NCI-H510A treated with DMSO at 0.1 percent for 48 hours (cell line): ENCODE results near the gene SHMT2.

Experiments
- DNase-seq: peaks from one replicate; lab custom pipeline; 2025; lab: John Stamatoyannopoulos, UW

The SHMT2 gene

DNA sequence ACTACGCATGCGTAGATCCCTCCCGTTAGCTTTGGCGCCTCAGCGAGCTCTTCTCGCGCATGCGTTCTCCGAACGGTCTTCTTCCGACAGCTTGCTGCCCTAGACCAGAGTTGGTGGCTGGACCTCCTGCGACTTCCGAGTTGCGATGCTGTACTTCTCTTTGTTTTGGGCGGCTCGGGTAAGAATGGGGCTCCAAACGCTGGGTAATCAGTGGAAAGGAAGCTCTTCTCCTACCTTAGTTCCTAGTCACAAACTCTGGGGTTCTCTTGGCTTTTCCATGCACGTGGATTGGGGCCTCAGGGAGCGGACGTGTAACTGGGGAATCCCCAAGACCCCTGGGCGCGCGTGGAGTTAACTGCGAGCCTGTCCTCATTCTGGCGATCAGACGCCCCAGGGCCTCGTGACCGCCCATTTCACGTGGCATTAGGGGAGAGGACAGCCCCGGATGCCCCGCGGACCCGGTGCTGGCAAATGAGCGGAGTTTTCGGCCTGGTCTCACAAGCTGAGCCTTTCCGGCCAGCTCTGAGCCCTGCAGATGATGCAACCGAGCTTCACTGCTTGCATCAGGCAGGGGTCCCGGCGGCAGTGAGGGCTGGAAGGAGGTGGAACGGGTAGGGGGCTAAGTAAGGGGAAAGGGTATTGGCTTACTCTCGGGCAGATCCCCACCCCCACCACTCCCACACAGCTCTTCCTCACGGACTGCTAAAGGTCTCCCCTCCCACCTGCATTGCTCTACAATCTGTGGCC lies at the start of gene SHMT2:
TSS of gene SHMT2 (plus strand) at position 78 of the 747 bp plus-strand sequence. CDS start at position 146, 68 bp downstream.
- peak; percentile 99 for DNase-seq

DNA sequence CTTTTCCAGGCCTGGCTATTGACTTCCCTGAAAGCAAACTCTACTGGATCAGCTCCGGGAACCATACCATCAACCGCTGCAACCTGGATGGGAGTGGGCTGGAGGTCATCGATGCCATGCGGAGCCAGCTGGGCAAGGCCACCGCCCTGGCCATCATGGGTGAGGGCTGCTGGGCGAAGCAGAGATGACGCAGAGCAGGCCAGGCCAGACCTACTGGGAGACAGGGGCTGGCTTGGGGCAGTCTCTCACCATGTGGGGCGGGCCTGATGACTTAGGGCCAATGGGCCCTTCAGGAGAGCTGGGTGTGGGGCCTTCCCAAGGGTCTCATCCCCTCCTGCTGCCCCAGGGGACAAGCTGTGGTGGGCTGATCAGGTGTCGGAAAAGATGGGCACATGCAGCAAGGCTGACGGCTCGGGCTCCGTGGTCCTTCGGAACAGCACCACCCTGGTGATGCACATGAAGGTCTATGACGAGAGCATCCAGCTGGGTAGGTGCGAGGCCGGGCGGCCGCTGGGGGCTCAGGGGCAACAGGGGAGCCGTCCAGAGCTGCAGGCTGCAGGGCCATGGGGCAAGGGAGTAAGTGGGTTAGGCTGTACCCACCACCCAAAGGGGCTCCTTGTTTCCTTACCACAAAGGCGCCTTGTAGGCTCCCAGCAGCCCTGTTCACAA lies 49.1 kb upstream of the SHMT2 start:
- DNase-seq: no peak

DNA sequence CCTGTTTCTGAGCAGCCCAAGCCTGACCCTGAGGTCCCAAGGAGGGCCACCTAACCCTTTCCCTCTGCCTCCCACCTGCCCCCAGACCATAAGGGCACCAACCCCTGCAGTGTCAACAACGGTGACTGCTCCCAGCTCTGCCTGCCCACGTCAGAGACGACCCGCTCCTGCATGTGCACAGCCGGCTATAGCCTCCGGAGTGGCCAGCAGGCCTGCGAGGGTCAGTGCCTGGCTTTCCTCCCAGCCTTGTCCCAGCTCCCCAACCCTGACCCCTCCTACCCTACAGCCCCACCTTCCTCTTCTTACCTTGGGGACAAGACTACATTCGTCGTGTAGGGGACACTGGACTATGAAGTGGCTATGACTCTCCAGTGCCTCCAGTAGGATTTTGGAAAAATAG lies 48.4 kb upstream of the SHMT2 start:
- DNase-seq: no peak

DNA sequence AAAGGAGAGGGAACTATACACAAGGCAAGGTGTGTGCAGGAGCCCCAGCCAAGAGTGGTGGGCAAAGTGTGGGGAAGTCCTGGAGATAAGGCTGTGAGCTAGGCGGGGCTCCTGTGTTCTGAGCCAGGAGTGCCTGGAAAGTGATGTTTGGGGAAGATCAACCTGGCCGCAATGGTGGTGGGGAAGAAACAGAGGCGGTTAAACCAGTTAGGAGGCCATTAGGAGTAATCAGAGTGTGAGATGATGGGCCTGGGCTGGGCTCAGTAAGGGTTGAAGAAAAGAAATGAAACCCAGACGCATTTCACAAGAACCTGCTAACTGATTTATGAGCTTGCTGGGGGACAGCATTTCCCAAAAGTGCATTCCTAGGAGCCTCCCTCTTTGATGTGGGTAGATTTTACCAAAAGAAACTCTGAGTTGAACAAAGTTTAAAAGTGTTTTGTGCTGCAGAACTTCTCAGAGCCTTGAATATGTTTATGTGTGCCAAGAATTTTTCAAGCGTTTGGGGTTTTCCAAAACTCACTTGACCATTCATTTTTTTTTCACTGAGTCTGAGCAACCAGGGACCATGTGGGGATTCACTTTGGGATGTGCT lies 47.9 kb upstream of the SHMT2 start:
- DNase-seq: no peak

DNA sequence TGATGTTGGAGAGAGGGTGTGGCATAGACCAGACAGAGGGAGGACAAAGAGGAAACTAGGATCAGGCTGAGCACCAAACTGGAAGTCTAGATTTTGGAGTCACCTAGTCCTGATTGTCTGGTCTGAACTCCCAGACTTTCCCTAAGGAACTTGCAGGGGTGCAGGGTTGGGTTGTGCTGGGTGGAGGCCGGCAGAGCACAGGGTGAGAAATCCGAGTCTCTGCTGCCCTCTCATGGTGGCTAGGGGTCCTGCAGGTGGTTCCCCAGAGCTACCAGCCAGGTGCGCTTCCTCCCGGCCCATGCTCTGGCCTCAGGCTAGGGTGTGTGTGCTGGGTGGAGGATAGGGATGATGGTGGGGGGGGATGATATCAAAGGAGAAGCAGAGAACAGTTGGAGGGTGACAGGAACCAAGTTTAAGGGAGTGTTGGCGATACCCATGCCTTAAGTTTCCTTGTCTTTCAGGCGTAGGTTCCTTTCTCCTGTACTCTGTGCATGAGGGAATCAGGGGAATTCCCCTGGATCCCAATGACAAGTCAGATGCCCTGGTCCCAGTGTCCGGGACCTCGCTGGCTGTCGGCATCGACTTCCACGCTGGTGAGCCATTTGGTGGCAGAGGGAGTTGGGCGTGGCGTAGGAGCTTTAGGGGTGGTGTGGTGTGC lies 46.5 kb upstream of the SHMT2 start:
- DNase-seq: peak; percentile 60

DNA sequence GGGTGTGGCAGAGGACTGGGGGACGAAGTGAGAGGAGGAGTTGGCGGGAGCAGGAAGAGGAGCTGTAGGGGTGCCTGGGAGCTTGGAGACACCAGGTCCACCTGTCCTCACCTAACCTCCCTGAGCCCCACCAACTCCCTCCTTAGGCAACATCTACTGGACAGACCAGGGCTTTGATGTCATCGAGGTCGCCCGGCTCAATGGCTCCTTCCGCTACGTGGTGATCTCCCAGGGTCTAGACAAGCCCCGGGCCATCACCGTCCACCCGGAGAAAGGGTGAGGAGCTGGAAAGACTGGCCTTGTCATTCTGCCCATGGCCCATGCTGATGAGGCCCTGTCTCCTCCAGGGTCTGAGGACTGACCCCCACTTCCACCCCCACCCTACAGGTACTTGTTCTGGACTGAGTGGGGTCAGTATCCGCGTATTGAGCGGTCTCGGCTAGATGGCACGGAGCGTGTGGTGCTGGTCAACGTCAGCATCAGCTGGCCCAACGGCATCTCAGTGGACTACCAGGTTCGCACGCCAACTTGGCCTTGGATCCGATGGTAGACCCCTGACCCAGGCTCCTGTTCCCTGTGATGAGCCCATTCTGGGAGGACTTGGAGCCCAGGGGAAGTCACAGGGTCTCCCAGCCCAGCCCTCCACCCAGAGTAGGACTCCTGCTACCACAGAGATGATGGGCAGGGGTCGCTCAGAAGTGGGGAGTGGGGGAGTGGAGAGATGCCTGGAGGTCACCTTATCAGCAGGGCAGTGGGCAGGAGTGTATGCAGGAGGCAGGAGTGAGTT lies 45.4 kb upstream of the SHMT2 start:
- no peak for DNase-seq

DNA sequence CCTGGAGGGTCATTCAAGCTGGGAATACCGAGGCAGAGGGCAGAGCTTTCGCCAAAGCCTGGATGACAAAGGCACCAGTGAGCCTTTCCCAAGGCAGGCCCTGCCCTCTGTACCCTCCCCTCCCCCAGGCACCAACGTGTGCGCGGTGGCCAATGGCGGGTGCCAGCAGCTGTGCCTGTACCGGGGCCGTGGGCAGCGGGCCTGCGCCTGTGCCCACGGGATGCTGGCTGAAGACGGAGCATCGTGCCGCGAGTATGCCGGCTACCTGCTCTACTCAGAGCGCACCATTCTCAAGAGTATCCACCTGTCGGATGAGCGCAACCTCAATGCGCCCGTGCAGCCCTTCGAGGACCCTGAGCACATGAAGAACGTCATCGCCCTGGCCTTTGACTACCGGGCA lies 44.1 kb upstream of the SHMT2 start:
- no peak for DNase-seq

DNA sequence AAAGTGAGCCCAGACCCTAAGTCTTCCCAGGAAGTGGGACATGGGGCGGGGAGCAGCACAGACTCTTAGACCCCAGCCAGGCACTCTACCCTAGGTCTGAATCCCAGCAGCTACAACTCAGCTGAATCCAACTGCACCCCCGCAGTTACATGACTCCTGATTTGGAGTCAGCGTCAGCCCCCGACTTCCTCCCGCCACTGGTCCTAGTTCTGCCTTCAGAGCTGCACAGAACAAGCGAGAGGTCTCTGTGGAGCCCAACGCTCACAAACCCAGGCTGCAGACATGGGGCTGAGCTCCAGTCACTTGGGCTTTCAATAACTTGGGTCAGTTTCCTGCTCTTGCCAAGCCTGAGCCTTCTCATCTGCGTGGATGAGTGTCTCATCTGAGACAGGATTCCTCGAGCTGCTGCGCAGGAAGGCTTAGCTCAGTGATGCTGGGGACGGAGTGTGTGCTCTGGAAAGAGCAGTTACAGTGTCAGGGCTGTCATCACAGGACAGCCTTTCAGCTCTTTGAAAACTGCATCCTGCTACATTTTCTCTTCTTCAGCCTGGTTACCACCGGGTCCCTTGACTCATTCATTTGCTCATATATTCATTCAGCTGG lies 43.5 kb upstream of the SHMT2 start:
- DNase-seq: no peak

DNA sequence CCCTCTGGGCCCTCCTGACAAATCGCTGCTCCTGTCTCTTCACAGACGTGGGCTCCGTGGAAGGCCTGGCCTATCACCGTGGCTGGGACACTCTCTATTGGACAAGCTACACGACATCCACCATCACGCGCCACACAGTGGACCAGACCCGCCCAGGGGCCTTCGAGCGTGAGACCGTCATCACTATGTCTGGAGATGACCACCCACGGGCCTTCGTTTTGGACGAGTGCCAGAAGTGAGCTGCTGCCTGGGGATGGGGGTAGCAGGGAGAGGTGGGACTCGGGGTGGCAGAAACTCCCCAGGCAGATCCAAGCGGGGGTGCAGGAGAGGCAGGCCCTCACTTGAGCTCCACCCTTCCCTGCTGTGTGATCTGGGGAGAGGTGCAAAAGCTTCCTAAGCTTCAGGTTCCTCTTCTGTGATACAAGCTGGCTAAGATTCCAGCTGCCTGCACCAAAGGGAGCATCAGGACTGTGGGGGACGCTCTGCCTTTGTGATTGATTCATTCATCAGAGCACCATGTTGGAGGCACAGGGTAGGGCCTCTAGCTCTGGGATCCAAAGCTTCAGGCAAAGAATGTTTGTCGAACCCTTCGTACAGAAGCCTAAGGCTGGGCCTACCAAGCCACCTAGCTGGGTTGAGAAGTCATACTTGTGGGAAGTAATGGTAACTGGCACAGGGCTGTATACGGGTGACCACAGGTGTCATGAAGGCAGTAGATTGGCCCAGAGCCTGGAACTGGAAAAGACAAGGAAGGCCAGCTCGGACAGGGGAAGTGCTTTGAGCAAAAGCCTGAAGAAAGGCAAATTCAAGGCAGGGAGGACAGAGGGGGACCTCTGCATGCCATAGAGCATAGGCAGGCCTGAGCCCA lies 42.1 kb upstream of the SHMT2 start:
- DNase-seq: no peak

DNA sequence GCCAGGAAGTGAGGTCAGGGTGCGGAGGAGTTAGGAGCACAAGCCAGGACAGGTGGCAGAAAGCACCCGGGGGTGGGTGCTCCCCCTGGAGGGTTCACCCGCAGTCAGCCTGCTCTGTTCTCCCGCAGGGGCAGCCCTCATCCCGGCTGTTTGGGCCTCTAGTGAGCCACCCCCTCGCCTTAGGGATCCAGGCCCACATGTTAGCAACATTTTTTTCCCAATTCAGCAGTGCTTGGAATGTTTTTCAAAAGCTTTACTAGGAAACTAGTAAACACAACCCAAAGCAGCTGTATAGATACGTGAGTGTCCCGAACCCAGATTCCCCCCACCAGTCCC lies 41.5 kb upstream of the SHMT2 start:
- DNase-seq: no peak

DNA sequence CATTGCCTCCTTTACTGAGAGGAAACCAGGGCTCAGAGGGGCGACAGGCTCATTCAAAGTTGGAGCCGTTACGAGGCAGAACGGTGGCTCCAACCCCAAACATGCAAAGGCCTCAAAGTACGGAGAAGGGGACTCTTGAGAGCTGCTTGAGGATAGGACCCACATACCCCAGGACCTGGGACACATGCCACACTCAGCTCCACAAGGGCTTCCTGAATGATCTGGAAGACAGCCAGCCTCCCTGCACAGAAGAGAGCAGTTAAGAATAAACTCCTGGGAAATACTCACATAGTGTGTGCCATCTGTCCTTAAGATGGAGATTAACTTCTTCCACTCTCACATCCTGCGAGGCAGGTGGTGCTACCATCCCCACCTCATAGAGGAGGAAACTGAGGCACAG lies 39.5 kb upstream of the SHMT2 start:
- no peak for DNase-seq

DNA sequence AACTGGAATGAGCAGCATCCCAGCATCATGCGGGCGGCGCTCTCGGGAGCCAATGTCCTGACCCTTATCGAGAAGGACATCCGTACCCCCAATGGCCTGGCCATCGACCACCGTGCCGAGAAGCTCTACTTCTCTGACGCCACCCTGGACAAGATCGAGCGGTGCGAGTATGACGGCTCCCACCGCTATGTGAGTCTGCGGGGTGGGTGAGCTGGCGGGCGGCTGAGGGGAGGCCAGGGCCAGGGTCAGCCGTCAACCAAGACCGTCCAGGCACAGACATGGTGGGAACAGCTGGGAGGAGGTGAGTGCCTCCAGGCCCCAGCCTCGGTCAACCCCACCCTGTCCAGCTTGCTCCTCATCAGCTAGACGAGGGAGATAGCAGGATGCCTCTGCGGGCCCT lies 38.7 kb upstream of the SHMT2 start:
- DNase-seq: no peak

DNA sequence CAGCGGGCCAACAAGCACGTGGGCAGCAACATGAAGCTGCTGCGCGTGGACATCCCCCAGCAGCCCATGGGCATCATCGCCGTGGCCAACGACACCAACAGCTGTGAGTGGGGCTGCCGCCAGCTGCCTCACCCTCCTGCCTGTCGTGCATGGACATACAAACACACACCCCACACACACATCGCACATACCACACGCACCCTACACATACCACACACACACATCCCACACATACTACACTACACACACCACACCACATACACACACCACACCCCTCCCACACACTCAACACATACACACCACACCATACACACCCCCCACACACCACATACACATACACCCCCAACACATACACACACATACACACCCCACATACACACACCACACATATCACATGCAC lies 38.1 kb upstream of the SHMT2 start:
- no peak for DNase-seq

DNA sequence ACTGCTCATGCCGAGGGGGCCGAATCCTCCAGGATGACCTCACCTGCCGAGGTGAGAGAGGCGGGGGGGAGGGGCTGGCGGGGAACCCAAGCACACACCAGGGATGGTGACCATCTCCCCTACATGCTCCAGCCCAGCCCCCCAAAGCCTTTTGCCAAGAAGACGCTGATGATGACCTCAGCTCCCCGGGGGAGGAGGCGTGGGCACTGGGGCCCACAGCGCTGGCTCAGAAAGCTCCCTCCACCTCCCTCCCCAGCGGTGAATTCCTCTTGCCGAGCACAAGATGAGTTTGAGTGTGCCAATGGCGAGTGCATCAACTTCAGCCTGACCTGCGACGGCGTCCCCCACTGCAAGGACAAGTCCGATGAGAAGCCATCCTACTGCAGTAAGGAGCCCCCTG lies 36.6 kb upstream of the SHMT2 start:
- DNase-seq: no peak

DNA sequence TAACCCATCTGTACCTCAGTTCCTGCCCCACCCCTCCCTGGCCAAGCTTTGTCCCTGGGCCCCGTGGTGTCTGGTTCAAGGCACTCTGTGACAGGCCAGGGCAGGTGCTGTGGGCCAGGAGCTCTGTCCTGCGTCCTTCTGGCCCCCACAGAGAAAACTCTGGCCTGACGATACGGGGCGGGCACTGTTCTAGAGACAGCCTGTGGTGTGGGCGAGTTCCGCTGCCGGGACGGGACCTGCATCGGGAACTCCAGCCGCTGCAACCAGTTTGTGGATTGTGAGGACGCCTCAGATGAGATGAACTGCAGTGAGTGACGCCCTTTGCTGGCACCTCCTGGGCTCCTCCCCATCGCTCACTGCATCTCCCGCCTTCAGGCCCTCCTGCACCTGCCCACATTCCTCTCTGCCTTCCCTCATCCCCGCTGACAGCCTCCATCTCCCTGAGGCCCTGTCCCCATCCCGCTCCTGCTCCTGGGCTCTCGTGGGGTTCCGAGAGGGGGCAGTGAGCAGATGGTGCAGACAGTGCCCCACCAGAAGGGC lies 35.7 kb upstream of the SHMT2 start:
- DNase-seq: no peak

DNA sequence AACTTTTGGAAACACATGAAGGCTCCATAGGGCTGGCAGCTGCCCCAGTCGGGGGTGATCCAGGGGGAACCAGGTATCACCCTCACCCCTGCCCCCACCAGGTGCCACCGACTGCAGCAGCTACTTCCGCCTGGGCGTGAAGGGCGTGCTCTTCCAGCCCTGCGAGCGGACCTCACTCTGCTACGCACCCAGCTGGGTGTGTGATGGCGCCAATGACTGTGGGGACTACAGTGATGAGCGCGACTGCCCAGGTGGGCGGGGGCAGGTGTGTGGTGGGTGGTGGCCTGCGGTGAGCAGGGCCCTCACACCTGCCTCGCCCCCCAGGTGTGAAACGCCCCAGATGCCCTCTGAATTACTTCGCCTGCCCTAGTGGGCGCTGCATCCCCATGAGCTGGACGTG lies 35.3 kb upstream of the SHMT2 start:
- no peak for DNase-seq

DNA sequence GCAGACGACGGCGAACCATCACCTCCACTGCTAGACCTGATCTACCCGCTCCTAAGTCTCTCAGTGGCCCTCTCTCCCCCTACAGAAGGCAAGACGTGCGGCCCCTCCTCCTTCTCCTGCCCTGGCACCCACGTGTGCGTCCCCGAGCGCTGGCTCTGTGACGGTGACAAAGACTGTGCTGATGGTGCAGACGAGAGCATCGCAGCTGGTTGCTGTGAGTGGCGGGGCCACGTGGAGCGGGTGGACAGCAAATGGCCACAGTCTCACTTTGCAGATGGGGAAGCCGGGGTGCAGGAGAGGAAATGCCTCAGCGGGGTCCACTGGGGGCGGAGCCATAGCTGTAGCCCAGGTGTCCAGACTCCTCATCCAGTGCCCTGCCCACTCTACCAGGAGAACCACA lies 34.3 kb upstream of the SHMT2 start:
- no peak for DNase-seq

DNA sequence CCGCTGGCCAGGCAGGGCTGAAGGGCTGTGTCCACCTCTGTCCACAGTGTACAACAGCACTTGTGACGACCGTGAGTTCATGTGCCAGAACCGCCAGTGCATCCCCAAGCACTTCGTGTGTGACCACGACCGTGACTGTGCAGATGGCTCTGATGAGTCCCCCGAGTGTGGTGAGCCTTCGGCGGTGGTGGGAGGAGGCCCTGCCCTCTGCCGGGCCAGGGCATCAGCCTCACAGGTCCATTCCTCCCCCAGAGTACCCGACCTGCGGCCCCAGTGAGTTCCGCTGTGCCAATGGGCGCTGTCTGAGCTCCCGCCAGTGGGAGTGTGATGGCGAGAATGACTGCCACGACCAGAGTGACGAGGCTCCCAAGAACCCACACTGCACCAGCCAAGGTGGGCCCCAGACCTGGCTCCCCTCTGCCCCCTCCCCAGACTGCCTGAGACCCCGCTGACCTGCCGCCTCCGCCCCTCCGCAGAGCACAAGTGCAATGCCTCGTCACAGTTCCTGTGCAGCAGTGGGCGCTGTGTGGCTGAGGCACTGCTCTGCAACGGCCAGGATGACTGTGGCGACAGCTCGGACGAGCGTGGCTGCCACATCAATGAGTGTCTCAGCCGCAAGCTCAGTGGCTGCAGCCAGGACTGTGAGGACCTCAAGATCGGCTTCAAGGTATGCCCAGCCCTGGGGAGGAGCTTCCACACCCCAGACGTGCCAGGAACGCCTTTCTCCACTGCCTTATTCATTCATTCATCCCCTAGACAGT lies 33.7 kb upstream of the SHMT2 start:
- no peak for DNase-seq

DNA sequence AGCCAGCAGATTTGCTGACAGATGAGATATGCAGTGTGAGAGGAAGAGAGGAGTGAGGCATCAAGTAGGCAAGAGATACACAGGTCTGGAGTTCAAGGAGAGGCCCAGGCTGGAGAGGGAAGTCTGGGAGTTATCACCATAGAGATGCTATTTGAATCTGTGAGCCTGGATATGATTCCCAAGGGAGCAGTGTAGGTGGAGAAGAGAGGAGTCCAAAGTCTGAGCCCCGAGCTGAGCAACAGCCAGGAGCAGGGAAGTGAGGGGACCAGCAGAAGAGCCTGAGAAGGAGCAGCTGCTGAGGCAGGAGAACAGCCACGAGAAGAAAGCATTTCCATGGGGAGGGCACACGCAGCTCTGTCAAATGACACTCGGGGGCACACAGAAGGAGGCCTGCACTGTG lies 33.1 kb upstream of the SHMT2 start:
- no peak for DNase-seq

DNA sequence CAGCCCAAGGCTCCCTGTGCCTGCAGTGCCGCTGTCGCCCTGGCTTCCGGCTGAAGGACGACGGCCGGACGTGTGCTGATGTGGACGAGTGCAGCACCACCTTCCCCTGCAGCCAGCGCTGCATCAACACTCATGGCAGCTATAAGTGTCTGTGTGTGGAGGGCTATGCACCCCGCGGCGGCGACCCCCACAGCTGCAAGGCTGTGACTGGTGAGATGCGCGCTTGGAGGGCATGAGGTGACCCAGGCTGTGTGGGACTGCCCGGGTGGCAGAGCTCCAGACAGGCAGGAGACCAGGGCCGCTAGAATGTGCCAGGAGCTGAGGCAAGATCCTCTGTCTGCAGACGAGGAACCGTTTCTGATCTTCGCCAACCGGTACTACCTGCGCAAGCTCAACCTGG lies 32.6 kb upstream of the SHMT2 start:
- DNase-seq: no peak
